HG03108 (cell line): Measurements from ENCODE around the gene ADRM1.

Source experiments
- ATAC-seq: cut with Tn5 transposase; IDR thresholded peaks from one replicate; pipeline ENCODE4 v1.9.1; 2021; ENCODE audit warnings: moderate library complexity; ENCODE audit not compliant: unreplicated experiment

Gene ADRM1

DNA sequence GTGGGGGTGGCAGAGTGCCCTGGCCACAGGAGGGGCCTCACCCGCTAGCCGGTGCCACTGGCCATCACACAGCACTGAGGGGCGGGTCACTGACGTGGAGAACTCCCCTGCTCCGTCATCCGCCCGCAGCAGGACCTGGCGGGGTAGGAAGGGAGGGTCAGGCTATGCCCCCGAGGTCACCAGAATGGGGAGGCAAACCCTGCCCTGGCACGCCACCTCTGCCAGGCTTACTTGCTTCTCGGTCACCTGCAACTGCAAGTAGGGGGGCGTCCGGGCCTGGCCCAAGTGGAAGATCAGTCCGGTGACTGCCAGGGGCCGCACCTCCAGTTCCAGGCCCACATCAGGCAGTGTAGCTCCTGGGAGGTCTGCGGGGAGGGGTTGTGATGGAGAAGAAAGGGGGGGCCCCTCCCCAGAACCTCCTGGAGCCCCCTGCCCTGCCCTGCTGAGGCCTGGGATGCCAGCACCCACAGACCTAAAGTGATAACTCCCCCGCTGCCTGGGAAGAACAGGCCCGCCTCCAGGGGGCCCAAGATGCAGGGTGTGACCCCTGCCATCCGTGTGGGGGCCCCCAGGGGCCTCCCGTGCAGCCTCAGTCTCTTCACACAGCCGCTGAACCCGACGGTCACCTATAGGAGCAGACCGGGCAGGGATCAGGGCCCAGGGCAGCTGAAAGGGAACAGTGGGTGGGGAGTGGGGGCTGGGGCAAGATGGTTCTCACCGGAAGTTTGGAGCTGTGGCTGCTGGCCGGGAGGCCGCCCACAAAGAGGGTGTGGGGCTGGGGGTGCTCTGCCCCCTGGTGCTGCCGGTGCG, 7.4 kb downstream of the ADRM1 start:
- no peak for ATAC-seq

DNA sequence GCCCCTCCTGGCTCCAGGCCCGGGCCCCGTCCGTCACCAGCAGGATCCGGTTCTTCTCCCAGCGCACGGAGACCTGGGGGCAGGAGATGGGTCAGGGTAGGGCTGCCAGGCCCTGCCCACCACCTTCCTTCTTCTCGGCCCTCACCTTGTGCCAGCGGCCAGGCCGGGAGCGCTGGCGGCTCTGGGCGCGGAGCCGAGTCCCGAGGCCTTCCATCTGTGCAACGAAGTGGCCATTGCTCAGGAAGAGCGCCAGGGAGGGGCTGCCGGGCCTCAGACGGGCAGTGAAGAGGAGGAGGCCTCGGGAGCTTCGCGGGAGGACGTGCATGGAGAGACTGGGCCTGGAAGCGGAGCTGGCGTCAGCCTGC, 7.9 kb downstream of the ADRM1 start:
- ATAC-seq = no peak

- no peak for ATAC-seq
Observed at GRCh38 chr20:62311150-62311549, 8.4 kb downstream of the ADRM1 start.

DNA sequence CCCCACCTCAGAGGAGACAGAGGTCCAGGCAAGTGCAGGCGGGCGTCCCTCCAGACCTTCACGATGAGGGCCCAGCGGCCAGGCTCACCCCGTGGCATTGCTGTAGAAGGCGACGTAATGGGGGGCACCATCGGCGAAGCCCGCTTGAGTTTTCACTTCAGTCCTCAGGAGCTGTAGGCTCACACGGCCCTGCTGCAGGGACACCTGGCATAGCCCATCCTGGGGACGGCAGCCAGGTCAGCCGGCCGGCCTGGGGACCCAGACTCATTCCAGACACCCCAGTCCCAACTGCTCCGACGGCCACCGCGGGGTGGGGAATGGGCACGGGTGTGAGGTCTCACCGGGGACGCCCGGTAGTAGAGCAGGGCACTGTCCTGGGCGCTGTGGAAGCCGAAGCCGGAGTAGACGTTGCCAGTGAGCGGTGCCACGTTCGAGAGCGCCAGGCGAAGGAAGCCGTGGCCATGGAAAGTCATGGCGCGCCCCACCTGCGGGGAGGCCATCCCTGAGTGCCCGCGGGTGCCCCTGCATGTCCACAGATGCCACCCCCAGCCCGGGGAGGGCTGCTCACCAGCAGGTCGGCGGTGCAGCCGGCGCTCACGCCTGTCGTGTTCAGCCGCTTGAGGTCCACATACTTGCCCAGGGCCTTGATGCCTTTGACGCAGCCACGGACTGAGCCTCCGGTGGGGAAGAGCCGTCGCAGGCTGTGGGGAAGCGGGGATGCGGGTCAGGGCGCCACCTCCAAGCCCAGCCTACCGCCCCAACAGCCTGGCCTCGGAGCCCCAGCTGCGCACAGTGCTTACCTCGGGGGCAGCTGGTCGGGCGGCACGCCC, 9.2 kb downstream of the ADRM1 start:
- no peak for ATAC-seq

- ATAC-seq = no peak
Observed at GRCh38 chr20:62312662-62312977, 9.8 kb downstream of the ADRM1 start.

DNA sequence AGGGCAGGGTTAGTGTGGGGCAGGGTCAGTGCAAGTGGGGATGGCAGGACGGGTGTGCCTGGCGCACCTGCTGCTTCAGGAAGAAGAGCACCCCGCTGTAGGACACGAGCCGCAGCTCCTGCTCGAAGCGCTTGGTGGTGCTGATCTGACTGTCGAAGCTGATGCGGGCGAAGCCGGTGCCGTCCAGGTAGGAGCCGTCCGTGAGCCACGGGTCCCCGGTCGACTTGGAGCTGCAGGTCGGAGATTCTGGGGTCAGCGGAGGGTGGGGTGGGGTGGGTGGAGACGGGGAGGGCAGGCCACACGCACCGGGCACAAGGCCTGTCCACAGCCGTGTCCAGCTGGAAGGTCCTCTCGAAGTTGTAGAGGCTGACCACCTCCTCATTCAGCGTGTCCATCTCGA, 10.2 kb downstream of the ADRM1 start:
- ATAC-seq = no peak

GRCh38 chr20:62313460-62314338, 10.9 kb downstream of the ADRM1 start:
- no peak for ATAC-seq

DNA sequence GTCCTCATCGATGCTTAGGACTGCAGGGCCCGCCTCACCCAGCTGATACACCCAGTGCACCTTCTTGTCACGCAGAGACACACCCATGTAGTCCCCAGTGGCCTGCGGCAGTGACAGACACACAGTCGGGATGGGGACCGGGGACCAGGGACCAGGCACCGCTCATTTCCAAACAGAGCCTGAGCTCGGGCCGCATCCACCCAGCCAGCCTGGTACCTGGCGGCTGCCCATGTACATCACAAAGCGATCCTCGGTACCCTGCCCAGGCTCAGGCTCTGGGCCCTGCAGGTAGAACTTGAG, 11.5 kb downstream of the ADRM1 start:
- ATAC-seq = no peak

- no peak for ATAC-seq
Observed at GRCh38 chr20:62314711-62315302, 12.0 kb downstream of the ADRM1 start.

DNA sequence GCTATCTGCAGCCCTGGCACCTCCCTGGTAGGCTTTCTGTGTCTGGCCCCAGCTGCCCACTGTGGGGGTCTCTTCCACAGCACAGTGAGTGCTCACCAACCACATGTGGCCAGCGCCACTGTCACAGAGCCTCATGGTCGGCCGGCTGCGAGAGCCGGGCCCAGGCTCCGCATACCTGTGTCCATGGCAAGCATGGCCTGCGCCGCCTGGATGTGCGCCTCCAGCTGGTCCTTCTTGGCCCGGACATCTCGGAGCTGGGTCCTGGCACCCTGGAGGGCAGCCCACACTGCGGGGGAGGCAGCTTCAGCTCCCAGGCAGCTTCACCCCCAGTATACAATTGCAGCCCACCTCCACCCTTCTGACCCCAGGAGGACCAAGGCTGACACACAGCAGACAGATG, 13.0 kb downstream of the ADRM1 start:
- no peak for ATAC-seq

- no peak for ATAC-seq
Observed at GRCh38 chr20:62316331-62317166, 13.8 kb downstream of the ADRM1 start.

DNA sequence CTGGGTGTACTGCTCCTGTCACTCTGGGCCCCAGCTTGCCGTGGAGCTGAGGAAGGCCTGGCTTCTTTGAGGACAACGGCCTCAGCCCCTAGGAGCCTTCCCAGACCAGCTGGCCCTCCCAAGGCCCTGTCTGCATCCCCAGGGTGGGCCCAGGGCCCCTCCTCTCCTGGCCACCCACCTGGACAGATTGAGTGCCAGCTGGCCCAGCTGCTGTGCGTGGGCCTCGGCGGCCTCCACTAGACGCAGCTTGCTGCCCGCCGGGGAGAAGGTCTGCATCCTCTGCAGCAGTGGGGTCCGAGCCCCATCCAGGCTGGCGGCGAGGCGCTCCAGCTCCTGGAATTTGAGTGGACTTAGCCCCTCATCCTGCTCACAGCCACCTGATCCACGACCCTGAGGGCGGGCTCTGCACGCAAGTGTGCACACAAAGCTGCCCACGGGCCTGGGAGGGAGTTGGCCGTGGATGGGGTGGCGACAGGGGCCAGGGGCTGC, 14.4 kb downstream of the ADRM1 start:
- ATAC-seq = no peak

GRCh38 chr20:62318400-62319345, 15.9 kb downstream of the ADRM1 start:
- ATAC-seq = no peak

DNA sequence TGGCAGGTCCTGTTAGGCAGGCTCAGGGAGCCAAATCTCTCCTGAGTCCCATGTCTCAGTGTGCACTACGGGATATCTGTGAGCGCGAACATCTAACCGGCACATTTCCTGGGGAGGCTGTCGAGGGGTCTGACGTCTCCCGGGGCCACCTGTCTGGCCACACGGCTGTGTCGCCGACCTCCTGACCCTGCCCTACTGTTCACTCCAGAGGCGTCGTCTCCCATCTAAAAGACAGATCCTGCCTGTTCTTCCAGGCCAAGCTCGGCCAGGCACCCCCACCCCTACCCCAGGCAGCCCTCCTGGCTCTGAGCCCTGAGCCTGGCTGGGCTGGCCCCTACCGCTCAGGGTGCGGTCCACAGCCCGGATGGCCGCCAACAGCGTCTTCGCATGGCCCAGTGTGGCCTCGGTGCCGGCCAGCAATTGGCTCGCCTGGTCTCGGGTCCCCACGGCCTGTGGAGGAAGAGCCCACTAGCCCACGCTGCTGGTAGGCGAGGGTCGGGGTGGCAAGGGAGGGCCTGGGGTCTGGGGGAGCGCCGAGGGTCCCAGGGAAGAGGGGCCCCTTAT, 16.6 kb downstream of the ADRM1 start:
- ATAC-seq = no peak

- ATAC-seq = no peak
Observed at GRCh38 chr20:62320581-62321354, 18.0 kb downstream of the ADRM1 start.

DNA sequence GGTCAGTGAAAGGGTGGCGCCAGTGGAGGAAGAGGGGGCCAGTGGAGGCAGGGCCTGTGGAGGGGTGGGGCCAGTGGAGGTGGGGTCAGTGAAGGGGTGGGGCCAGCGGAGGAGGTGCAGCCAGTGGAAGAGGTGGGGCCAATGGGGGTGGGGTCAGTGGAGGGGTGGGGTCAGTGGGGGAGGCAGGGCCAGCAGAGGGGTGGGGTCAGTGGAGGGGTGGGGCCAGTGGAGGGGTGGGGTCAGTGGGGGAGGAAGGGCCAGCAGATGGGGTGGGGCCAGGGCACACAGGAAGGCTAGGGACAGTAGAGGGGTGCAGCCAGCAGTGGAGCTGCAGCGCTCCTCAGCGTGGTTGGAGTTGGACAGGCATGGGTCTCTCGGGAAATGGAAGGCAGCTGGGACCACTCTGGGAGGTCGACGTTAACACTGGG, 18.7 kb downstream of the ADRM1 start:
- no peak for ATAC-seq

DNA sequence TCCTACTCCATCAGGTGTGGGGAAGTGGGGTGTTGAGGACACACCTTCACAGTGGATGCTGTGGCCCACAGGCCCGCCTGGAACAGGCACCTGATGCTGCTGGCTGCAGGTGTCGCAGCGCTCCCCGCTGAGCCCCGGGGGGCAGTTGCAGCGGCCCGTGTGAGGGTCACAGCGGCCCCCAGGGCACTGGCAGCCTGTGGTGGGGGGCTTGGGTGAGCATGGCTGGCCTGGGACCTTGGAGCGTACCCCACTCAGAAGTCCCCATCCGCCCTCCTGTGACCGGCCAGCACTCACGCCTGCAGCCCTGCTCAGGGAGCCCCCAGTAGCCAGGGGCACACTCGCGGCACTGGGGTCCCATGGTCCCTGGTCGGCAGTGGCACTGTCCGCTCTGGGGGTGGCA, 19.2 kb downstream of the ADRM1 start:
- no peak for ATAC-seq

GRCh38 chr20:62322492-62323041, 19.8 kb downstream of the ADRM1 start:
- no peak for ATAC-seq
